H9 (cell line): Measurements from ENCODE around the gene S100A7A. TPM values are rescaled to one million over a fixed set of nuclear protein-coding genes. Genes with fewer than 3 reads are reported as not detected.

Source experiments
- DNase-seq: peaks from one replicate; pipeline ENCODE4 v3.0.0-alpha.2; 2017
- H2AFZ ChIP-seq: one replicate; pipeline ENCODE4 v1.6.1; 2013; ENCODE audit warnings: mild to moderate bottlenecking, low read length, control low read depth, moderate library complexity
- H2AK5ac ChIP-seq: 2 replicates; pipeline ENCODE4 v1.6.1; 2013; ENCODE audit warnings: low read length, control low read depth, mixed read lengths; ENCODE audit not compliant: insufficient read length
- H2BK120ac ChIP-seq: one replicate; pipeline ENCODE4 v1.6.1; 2013; ENCODE audit warnings: low read depth, mild to moderate bottlenecking, low read length, control low read depth, inconsistent platforms; ENCODE audit not compliant: poor library complexity, severe bottlenecking
- H2BK12ac ChIP-seq: 2 replicates; pipeline ENCODE4 v1.6.1; 2013; ENCODE audit warnings: low read length, control low read depth, mixed read lengths, low read depth; ENCODE audit not compliant: insufficient read length
- H2BK15ac ChIP-seq: 2 replicates; pipeline ENCODE4 v1.6.1; 2013; ENCODE audit warnings: low read depth, low read length, control low read depth
- H2BK20ac ChIP-seq: one replicate; pipeline ENCODE4 v1.6.1; 2013; ENCODE audit warnings: low read depth, mild to moderate bottlenecking, low read length, control low read depth, inconsistent platforms; ENCODE audit not compliant: poor library complexity, severe bottlenecking
- H2BK5ac ChIP-seq: 2 replicates; pipeline ENCODE4 v1.6.1; 2013; ENCODE audit warnings: low read length, control low read depth, mixed read lengths; ENCODE audit not compliant: insufficient read length
- H3K14ac ChIP-seq: 2 replicates; pipeline ENCODE4 v1.6.1; 2013; ENCODE audit warnings: low read length, control low read depth; ENCODE audit not compliant: insufficient read depth
- H3K18ac ChIP-seq: 2 replicates; pipeline ENCODE4 v1.6.1; 2013; ENCODE audit warnings: low read depth, mild to moderate bottlenecking, mixed read lengths, low read length, control low read depth; ENCODE audit not compliant: insufficient read length
- H3K23ac ChIP-seq: 2 replicates; pipeline ENCODE4 v1.6.1; 2013; ENCODE audit warnings: low read length, control low read depth, mixed read lengths, low read depth; ENCODE audit not compliant: insufficient read length
- H3K23me2 ChIP-seq: 2 replicates; pipeline ENCODE4 v1.6.1; 2013; ENCODE audit warnings: low read depth, mild to moderate bottlenecking, mixed read lengths, low read length, control low read depth; ENCODE audit not compliant: insufficient read length, poor library complexity, severe bottlenecking
- H3K27ac ChIP-seq: 2 replicates; pipeline ENCODE4 v1.5.1; 2013; ENCODE audit warnings: low read length, control low read depth, mixed read lengths, low read depth; ENCODE audit not compliant: insufficient read length
- H3K27me3 ChIP-seq: 2 replicates; pipeline ENCODE4 v1.6.1; 2013; ENCODE audit warnings: low read length, control low read depth, inconsistent platforms; ENCODE audit not compliant: insufficient read depth
- H3K4ac ChIP-seq: 2 replicates; pipeline ENCODE4 v1.6.1; 2013; ENCODE audit warnings: low read depth, mild to moderate bottlenecking, control low read depth, inconsistent platforms, low read length, moderate library complexity
- H3K4me1 ChIP-seq: 2 replicates; pipeline ENCODE4 v1.6.1; 2013; ENCODE audit warnings: low read length, control low read depth, inconsistent platforms; ENCODE audit not compliant: insufficient read depth
- H3K4me2 ChIP-seq: 2 replicates; pipeline ENCODE4 v1.6.1; 2013; ENCODE audit warnings: low read length, control low read depth, mixed read lengths; ENCODE audit not compliant: insufficient read length, insufficient read depth
- H3K56ac ChIP-seq: 2 replicates; pipeline ENCODE4 v1.6.1; 2013; ENCODE audit warnings: low read depth, mild to moderate bottlenecking, mixed read lengths, low read length, control low read depth; ENCODE audit not compliant: insufficient read length
- H3K79me1 ChIP-seq: 2 replicates; pipeline ENCODE4 v1.6.1; 2013; ENCODE audit warnings: low read depth, mild to moderate bottlenecking, moderate library complexity, low read length, control low read depth, inconsistent platforms; ENCODE audit not compliant: insufficient read depth, poor library complexity, severe bottlenecking
- H3K79me2 ChIP-seq: 2 replicates; pipeline ENCODE4 v1.6.1; 2013; ENCODE audit warnings: low read length, control low read depth, inconsistent platforms; ENCODE audit not compliant: insufficient read depth
- H3K9ac ChIP-seq: 2 replicates; pipeline ENCODE4 v1.6.1; 2013; ENCODE audit warnings: low read length, control low read depth, mixed read lengths; ENCODE audit not compliant: insufficient read length; ENCODE audit errors: extremely low read depth
- H3K9me3 ChIP-seq: one replicate; pipeline ENCODE4 v1.6.1; 2013; ENCODE audit warnings: low read depth, low read length, inconsistent platforms; ENCODE audit not compliant: control insufficient read depth
- H3T11ph ChIP-seq: one replicate; pipeline ENCODE4 v1.6.1; 2013; ENCODE audit warnings: mild to moderate bottlenecking, low read length, control low read depth, inconsistent platforms
- H4K20me1 ChIP-seq: one replicate; pipeline ENCODE4 v1.6.1; 2013; ENCODE audit not compliant: control insufficient read depth, insufficient read length, insufficient read depth
- H4K5ac ChIP-seq: 2 replicates; pipeline ENCODE4 v1.6.1; 2013; ENCODE audit warnings: low read depth, mild to moderate bottlenecking, mixed read lengths, low read length, control low read depth; ENCODE audit not compliant: insufficient read length
- H4K8ac ChIP-seq: replicated peaks from 2 replicates; pipeline ENCODE4 v1.6.1; 2013; ENCODE audit warnings: low read length, control low read depth, mixed read lengths, low read depth; ENCODE audit not compliant: insufficient read length
- H4K91ac ChIP-seq: 2 replicates; pipeline ENCODE4 v1.6.1; 2013; ENCODE audit warnings: low read depth, mild to moderate bottlenecking, moderate library complexity, mixed read lengths, low read length, control low read depth; ENCODE audit not compliant: insufficient read length
- H3K27ac Mint-ChIP-seq, 3 experiments: 2 replicates in 2 of 3; 3 replicates in 1 of 3; pipeline ENCODE4 v1.8.0; 2020 to 2021; ENCODE audit warnings: mixed read lengths in 3 of 3, mild to moderate bottlenecking in 1 of 3, moderate library complexity in 1 of 3
- H3K27me3 Mint-ChIP-seq: 2 replicates; pipeline ENCODE4 v1.8.0; 2021; ENCODE audit warnings: low read depth, mild to moderate bottlenecking, moderate library complexity, mixed read lengths
- H3K36me3 Mint-ChIP-seq, 3 experiments: 2 replicates in 2 of 3; 3 replicates in 1 of 3; pipeline ENCODE4 v1.8.0; 2020 to 2021; ENCODE audit warnings: low read depth in 3 of 3, mixed read lengths in 3 of 3; ENCODE audit not compliant: insufficient read depth in 1 of 3
- H3K4me1 Mint-ChIP-seq, 2 experiments: 2 replicates each; pipeline ENCODE4 v1.8.0; 2020; ENCODE audit warnings: mixed read lengths in 2 of 2
- H3K4me3 Mint-ChIP-seq, 2 experiments: 2 replicates in 1 of 2; 3 replicates in 1 of 2; pipeline ENCODE4 v1.8.0; 2020 to 2021; ENCODE audit warnings: mild to moderate bottlenecking in 2 of 2, mixed read lengths in 2 of 2, moderate library complexity in 1 of 2
- H3K9me3 Mint-ChIP-seq, 2 experiments: 2 replicates in 1 of 2; 3 replicates in 1 of 2; pipeline ENCODE4 v1.8.0; 2020; ENCODE audit warnings: mild to moderate bottlenecking in 2 of 2, mixed read lengths in 2 of 2, moderate library complexity in 1 of 2
- CTCF ChIP-seq: fragments of 200-600 bp; sonication (generic); conservative IDR thresholded peaks from 3 replicates; pipeline ENCODE4 v1.8.0; 2021; ENCODE audit warnings: antibody characterized with exemption, mild to moderate bottlenecking
- WGBS: extraction: QIAGEN DNeasy Blood & Tissue Kit; methylation state at CpG from one replicate; pipeline ENCODE4 v1.1.7; 2013; ENCODE audit warnings: missing lambda C conversion rate, low lambda C conversion rate, mixed read lengths; ENCODE audit not compliant: insufficient read length; ENCODE audit errors: extremely low coverage; 5-methylcytosine and 5-hydroxymethylcytosine counted together
- total RNA-seq: library from RNA; stranded (reverse); gene quantifications from 2 replicates; pipeline ENCODE4 v1.2.1, GENCODE V29; 2021

Gene S100A7A
- total RNA-seq, 1 experiment from 2014 or later = not detected

- Mint-ChIP-seq H3K4me3 (no peak overlapping the region), H3K4me1 (peaks cover 0 to 2% of the 10 kb centered on the region in 2 experiments; a peak in 1 of 4 replicates), H3K27me3 (peaks cover 12% of the 10 kb centered on the region), H3K36me3 (no peaks in the 10 kb centered on the region; a peak in 1 of 7 replicates), H3K27ac (no peak overlapping the region), H3K9me3 (no peaks in the 10 kb centered on the region)
- H3K23me2 ChIP-seq = no peaks in the 10 kb centered on the region
- no peaks in the 10 kb centered on the region for H3K9me3 ChIP-seq
- no peak overlapping the region for H2BK5ac ChIP-seq
- H2BK12ac ChIP-seq = no peak overlapping the region
- H3K27ac ChIP-seq = no peak overlapping the region
- no peak overlapping the region for H3K9ac ChIP-seq
- H2BK15ac ChIP-seq = no peak overlapping the region
- no peak overlapping the region for H3K4ac ChIP-seq
- no peaks in the 10 kb centered on the region for H3K27me3 ChIP-seq
- no peak overlapping the region for H2AK5ac ChIP-seq
- no peak overlapping the region for H3K4me2 ChIP-seq
- H4K8ac ChIP-seq = no peak overlapping the region
- H2AFZ ChIP-seq = no peak overlapping the region
- H3T11ph ChIP-seq = no peak overlapping the region
- no peaks in the 10 kb centered on the region for H3K79me2 ChIP-seq
- H4K20me1 ChIP-seq = no peaks in the 10 kb centered on the region
- H2BK20ac ChIP-seq = no peak overlapping the region
- H3K23ac ChIP-seq = no peak overlapping the region
- TF ChIP-seq CTCF = peak; percentile 68
- no peak overlapping the region; the same call in 1 of the 2 replicates for H3K14ac ChIP-seq
- no peak overlapping the region for H4K91ac ChIP-seq
- no peak overlapping the region for H4K5ac ChIP-seq
- WGBS = no CpG with 5 or more reads among the region's 6 CpGs
- no peaks in the 10 kb centered on the region for H3K79me1 ChIP-seq
- H3K56ac ChIP-seq = no peak overlapping the region
- DNase-seq = peak; percentile 74
- no peak overlapping the region for H2BK120ac ChIP-seq
- no peak overlapping the region for H3K18ac ChIP-seq
- no peaks in the 10 kb centered on the region for H3K4me1 ChIP-seq
Observed at GRCh38 chr1:153393926-153394325, 22.4 kb upstream of the S100A7A start.
